GM19455 (cell line): ENCODE data around the gene NOS1AP.
"Not testable (repeated sequence)": the region's sequence is repeated elsewhere in the genome, so short reads cannot be mapped to it uniquely, and the experiment has no call there.

Source experiments
- ATAC-seq: cut with Tn5 transposase; IDR thresholded peaks from one replicate; pipeline ENCODE4 v1.9.1; 2021; ENCODE audit not compliant: unreplicated experiment

The NOS1AP gene

GRCh38 chr1:162191396-162192305 lies 122.2 kb downstream of the NOS1AP start:
- ATAC-seq = no peak

- no peak for ATAC-seq
These were observed 122.8 kb downstream of the NOS1AP start for GRCh38 chr1:162192306-162192678.

GRCh38 chr1:162192763-162193162 lies 123.3 kb downstream of the NOS1AP start:
- ATAC-seq = no peak

DNA sequence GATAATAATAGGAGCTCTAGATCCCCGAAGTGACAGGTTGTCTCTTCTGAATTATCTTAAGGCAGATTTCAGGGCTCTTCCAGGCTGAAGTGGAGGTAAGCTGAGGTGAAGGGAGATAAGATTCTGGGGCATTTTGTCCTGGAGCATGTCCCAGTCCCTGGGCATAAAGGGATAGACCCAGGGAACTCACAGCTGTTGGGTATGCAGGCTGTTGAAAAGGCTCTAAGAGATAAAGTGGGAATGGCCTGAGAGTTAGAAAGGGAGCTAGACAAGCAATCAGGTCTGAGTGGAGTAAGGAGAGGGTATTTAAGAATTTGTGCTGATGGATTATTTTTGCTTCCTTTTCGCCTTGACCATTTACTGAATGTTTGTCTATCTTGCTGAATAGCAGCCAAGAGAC lies 123.7 kb downstream of the NOS1AP start:
- no peak for ATAC-seq

DNA sequence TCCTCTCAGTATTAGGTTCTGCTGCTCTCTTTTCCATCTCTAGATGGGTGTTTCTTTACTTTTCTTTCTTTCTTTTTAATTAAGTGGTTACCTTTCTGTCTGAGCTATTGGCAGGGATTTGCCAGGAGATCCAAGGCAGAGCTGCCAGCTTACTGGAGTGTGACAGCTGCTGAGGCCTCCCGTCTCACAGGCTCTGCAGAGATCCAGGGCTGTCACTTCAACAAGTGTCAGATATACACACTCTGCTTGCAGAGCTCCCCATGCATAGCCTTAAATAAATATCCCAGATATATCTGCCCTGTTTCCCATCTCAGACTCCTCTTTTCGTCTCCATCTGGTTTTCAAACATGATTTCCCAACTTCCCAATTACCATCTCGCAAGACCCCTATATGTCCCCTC lies 124.3 kb downstream of the NOS1AP start:
- no peak for ATAC-seq

DNA sequence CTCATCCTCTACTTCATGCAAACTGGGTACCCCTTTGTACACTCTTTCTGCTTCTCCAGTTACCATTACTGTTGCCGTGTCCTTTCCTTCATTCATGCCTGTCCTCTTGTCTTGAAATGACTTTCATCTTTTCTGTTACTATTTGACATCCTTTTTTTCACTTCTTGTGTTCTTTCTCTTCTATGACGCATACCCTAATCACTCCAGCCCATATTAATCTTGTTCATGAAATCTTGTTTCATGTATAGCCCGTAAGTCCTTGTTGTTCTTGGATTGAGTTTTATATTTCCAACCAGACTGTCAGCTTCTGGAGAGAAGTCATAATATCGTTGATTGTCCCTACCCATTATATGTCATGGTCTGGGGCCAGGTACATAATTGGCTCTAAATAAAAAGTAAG lies 126.1 kb downstream of the NOS1AP start:
- ATAC-seq = no peak

- no peak for ATAC-seq
These were observed 126.9 kb downstream of the NOS1AP start for GRCh38 chr1:162196387-162196786.

- no peak for ATAC-seq
These were observed 127.6 kb downstream of the NOS1AP start for GRCh38 chr1:162197041-162197531.

DNA sequence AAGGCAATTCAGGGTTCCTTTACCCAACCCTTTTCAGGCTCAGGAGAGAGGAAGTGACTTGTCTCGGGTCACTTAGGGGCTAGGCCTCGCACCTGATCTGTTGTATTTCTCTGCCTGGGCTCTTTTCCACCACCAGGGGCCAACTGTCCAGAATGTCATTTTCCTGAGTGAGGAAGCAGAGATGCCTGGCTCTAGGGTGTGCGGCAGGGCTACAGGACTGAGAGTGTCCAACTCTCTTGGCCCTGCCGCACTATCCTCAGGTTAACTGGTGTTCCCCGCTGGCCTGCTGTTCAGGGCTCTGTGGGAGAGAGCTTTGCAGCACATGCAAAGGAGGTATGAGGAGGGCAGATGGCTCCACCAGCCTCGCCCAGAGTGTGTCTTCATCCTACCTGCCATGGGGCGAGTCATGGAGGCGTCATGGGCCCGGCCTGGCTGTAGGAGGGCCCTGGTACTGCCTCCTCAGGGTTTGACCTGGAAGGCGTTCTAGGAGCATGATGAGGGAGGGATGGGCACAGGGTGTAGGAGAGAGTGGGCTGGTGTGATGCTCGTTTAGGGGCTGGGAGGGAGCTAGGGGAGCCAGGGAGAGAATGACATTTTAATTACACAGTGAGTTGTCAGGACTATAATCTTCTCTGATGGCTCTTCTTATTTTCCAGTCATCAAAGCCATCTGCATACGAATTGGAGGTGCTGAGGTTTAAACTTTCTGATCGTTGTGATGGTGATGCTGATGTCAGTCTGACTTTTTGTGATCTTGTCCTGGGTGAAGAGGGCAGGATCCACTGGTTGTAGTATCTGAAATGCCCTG lies 128.3 kb downstream of the NOS1AP start:
- ATAC-seq = no peak

DNA sequence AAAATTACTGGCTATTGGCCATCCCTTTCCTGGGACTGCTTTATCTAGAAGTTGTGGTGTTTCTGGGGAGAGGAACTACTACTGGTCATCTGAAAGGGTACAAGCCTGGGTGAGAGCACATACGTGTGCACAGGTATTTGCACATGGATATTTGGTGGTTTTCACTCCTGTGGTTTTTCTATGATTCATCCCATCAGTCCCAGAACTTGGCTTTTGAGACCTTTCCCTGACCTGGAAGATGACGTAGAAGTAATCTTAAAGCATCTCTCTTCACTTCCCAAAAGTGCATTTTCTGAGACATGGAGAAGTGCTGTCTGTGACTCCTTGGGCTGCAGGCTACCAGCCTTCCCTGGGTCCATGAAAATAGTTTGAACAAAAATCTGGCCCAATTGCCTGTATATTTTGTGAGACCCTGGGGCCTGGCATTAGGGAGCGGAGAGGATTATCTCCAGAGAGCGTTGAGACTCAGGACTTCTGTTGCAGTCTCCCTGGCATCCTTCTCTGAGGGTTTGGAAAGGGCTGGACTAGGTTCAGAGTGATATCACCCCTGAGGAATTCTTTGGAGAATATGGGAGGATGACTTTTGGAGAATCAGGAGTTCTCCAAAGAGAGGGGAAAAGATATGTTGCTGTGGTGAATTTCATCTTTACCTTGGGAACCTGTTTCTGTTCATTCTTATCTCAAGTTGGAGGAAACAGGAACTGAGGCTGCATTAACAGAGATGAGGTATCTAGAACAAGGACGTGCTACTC lies 130.8 kb downstream of the NOS1AP start:
- ATAC-seq = no peak

DNA sequence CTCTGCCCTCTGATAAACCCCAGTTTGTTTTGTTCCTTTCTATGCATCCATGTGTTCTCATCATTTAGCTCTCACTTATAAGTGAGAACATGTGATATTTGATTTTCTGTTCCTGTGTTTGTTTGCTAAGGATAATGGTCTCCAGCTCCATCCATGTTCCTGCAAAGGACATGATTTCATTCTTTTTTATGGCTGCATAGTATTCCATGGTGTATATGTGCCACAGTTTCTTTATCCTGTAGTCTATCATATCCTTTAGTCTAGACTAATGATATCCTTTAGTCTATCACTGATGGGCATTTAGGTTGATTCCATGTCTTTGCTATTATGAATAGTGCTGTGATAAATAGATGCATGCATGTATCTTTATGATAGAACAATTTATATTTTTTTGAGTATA lies 131.6 kb downstream of the NOS1AP start:
- not testable (repeated sequence) for ATAC-seq

DNA sequence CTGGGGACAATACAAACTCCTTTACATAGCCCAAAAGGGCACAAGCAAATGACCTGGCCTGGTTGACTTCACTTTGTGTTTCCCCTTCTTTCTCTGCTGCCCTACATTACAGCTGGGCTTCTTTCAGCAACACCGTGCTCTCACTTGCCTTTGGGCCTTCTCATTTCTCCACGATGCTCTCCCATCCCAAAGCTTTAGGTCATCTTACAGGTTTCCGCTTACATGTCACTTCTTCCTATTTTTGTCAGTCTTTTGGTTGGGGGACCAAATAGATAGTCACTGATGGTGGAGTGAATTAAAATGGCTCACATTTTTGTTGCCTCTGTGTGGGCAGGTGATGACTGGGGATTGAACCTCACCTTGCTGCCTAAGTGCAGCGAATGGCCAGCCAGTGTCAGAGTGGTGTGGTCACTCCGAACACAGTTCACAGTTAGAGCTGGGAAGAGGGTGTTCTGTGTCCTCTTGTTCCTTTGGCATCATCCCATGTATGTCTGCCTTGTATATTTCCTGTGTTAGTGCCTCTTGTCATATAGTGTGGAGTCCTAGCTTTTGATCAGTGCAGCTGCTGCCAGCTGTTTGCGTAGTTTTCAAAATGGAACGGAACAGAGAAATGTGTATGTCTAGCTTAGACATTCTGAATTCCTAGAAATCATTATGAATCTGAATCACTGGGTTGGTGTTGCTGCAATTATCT lies 134.8 kb downstream of the NOS1AP start:
- no peak for ATAC-seq

- no peak for ATAC-seq
These were observed 135.3 kb downstream of the NOS1AP start for GRCh38 chr1:162204823-162205155.

- ATAC-seq = no peak
These were observed 136.8 kb downstream of the NOS1AP start for GRCh38 chr1:162206300-162206699.

- no peak for ATAC-seq
These were observed 137.5 kb downstream of the NOS1AP start for GRCh38 chr1:162206749-162207635.

GRCh38 chr1:162207862-162208261 lies 138.4 kb downstream of the NOS1AP start:
- no peak for ATAC-seq

DNA sequence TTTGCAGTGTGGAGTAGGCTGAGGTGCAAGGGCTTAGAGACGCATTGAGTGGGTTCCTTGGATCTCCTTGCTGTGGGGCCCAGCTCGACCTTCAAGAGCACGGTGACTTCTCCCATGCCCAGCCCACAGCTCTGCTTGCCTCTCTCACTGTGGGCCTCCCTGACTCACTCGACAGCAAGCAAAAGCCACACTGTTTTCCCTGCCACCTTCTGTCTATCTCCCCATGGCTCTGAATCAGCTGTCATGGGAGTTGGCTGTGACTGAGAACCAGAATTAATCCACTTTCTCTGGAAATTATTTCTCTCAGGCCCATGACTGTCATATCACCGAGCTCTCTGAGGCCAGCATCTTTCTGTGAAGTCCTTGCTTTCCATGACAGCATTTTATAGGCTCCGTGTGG lies 140.7 kb downstream of the NOS1AP start:
- ATAC-seq = no peak

DNA sequence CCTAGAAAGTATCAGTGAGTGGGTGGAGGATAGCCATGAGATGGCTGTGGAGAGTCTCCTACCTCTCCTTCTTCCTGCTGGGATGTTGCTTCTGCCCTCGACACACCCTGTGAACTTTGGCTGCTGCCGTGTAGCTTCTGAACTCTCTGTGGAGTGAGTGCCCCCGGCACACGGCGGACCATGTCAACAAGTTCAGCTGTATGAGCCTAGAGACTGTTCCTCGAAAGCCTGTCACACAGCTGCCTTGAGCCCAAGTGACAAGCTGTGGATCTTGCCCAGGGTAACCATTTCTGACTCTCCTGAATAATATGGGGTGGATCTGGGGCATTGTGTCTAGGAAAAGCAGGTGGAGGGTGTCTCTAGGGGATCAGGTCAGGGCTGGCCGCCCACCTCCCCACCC lies 143.2 kb downstream of the NOS1AP start:
- no peak for ATAC-seq

- ATAC-seq = no peak
These were observed 143.9 kb downstream of the NOS1AP start for GRCh38 chr1:162213281-162213912.
